BE2C (cell line): ENCODE results near the gene SEMA4B. TPM values are rescaled to one million over a fixed set of nuclear protein-coding genes. Genes with fewer than 3 reads are reported as not detected.
A peak's percentile ranks its signal among the peaks of the same experiment; 100 is the strongest.

ENCODE experiments used
- DNase-seq: peaks from one replicate; pipeline ENCODE4 v3.0.0-alpha.2; 2020
- H3K27me3 ChIP-seq: fragments of 250-450 bp; sonication (Bioruptor Pico); 2 replicates; pipeline ENCODE4 v1.5.1; 2020; ENCODE audit warnings: mild to moderate bottlenecking
- H3K36me3 ChIP-seq: fragments of 250-450 bp; sonication (Bioruptor Pico); 2 replicates; pipeline ENCODE4 v1.5.1; 2020; ENCODE audit warnings: mild to moderate bottlenecking
- H3K4me1 ChIP-seq: fragments of 250-450 bp; sonication (Bioruptor Pico); 2 replicates; pipeline ENCODE4 v1.5.1; 2020
- H3K4me3 ChIP-seq: 2 replicates; pipeline ENCODE4 v1.5.1; 2011; ENCODE audit warnings: low read depth, low read length
- H3K9me3 ChIP-seq: fragments of 250-450 bp; sonication (Bioruptor Pico); 2 replicates; pipeline ENCODE4 v1.5.1; 2020
- CTCF ChIP-seq: IDR thresholded peaks from 2 replicates; pipeline ENCODE4 v1.5.1; 2012; ENCODE audit warnings: mild to moderate bottlenecking, low read depth, low read length
- polyA plus RNA-seq: library from polyadenylated mRNA; unstranded; fragments of >200 nt; gene quantifications from one replicate; pipeline ENCODE4 v1.2.1, GENCODE V29; 2012; ENCODE audit warnings: low read depth, missing spikeins; ENCODE audit not compliant: insufficient read length, insufficient read depth

The SEMA4B gene
- polyA plus RNA-seq = 23.0 TPM

GRCh38 chr15:90201130-90201943 lies at the start of gene SEMA4B:
TSS of gene SEMA4B (plus strand) at chr15:90201330. CDS start at chr15:90201579, 249 bp downstream.
- DNase-seq = peak; percentile 83
- no peak for TF ChIP-seq CTCF
- Histone ChIP-seq H3K9me3 (no peaks in the 10 kb centered on the region), H3K4me3 (peak within 1 kb of the TSS; percentile 61), H3K4me1 (peaks cover 23% of the 10 kb centered on the region), H3K27me3 (no peaks in the 10 kb centered on the region), H3K36me3 (no peaks in the 10 kb centered on the region; the same call in 1 of the 2 replicates)

- Histone ChIP-seq H3K4me3 (no peak overlapping the region), H3K4me1 (peaks cover 7% of the 10 kb centered on the region), H3K36me3 (no peaks in the 10 kb centered on the region), H3K9me3 (no peaks in the 10 kb centered on the region), H3K27me3 (no peaks in the 10 kb centered on the region)
- no peak for DNase-seq
- TF ChIP-seq CTCF = no peak
Measured at GRCh38 chr15:90151989-90152645, 49.0 kb upstream of the SEMA4B start.

- Histone ChIP-seq H3K4me1 (peaks cover 10% of the 10 kb centered on the region), H3K36me3 (no peaks in the 10 kb centered on the region), H3K27me3 (no peaks in the 10 kb centered on the region), H3K9me3 (no peaks in the 10 kb centered on the region), H3K4me3 (no peak overlapping the region)
- DNase-seq = no peak
- no peak for TF ChIP-seq CTCF
Measured at GRCh38 chr15:90153658-90154057, 47.5 kb upstream of the SEMA4B start.

GRCh38 chr15:90154246-90154645 lies 46.9 kb upstream of the SEMA4B start:
- Histone ChIP-seq H3K27me3 (no peaks in the 10 kb centered on the region), H3K4me3 (no peak overlapping the region), H3K9me3 (no peaks in the 10 kb centered on the region), H3K36me3 (no peaks in the 10 kb centered on the region), H3K4me1 (peaks cover 14% of the 10 kb centered on the region)
- DNase-seq = no peak
- TF ChIP-seq CTCF = no peak

- no peaks in the 10 kb centered on the region for H3K9me3 ChIP-seq
- no peaks in the 10 kb centered on the region for H3K27me3 ChIP-seq
- H3K4me1 ChIP-seq = peaks cover 15% of the 10 kb centered on the region
- DNase-seq = peak; percentile 39
- no peak for TF ChIP-seq CTCF
- no peak overlapping the region for H3K4me3 ChIP-seq
- H3K36me3 ChIP-seq = no peaks in the 10 kb centered on the region
Measured at GRCh38 chr15:90154861-90155626, 46.1 kb upstream of the SEMA4B start.
